ENCODE data around the gene SCML1. TPM values are rescaled to one million over a fixed set of nuclear protein-coding genes. Genes with fewer than 3 reads are reported as not detected.

SCML1 gene, protein sequence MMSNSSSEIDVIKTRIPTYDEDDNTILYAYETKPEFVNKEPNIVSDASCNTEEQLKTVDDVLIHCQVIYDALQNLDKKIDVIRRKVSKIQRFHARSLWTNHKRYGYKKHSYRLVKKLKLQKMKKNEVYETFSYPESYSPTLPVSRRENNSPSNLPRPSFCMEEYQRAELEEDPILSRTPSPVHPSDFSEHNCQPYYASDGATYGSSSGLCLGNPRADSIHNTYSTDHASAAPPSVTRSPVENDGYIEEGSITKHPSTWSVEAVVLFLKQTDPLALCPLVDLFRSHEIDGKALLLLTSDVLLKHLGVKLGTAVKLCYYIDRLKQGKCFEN
- 15.4 TPM for polyA plus RNA-seq (2013, experiment 1 of 2)
- 15.7 TPM for polyA plus RNA-seq (2013, experiment 2 of 2)

DNA sequence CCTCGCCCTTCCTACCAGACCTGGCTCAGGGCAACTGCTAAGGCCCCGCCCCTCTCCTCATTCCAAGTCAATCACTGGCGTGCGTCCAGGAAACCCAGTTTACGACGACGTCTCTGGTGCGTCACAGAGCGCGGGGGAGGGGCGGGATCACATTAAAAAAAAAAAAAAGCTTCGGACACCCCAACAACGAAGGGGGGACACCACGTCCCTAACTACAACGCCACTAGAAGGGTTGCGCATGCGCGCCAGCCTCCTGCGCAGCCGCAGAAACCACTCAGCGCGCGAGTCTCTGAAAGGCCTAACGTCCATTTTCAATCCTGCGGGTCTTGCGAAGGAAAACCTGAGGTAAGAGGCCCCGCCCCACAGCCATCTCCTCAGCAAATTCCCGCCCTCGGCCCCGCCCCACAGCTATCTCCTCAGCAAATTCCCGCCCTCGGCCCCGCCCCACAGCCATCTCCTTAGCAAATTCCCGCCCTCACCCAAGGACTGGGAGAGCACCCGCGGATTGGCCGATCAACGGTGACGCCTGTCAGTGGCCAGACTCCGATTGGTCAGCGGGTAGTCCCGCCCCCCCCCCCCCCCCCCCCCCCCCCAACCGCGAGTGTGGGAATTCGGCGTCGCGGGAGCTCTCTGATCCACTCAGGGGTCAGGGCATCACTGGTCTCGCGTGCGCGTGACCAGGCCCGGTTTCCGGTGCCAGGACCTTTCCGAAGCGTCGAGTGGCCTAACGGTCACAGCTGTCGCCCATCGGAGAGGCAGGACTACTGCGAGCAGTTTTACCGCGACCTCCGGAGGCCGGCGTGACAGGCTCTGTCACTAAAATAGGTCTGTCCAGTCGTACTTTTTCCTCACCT lies at the start of gene SCML1:
Gene SCML1, plus strand, starts transcription at position 638 of the 854 bp plus-strand sequence. CDS start 6,694 bp downstream, outside the sequence.
- H2BK12ac ChIP-seq (ENCODE audit: low read length) = no peak within 1 kb of the TSS
- H4K91ac ChIP-seq (ENCODE audit: low read depth, low read length, poor library complexity) = no peak within 1 kb of the TSS
- no peak within 1 kb of the TSS for H3K4ac ChIP-seq (ENCODE audit: low read length)
- H3K9me3 ChIP-seq (replicated peaks in 1 of 2; ENCODE audit: control insufficient read depth in 2 of 2, insufficient read depth in 1 of 2, low read depth in 1 of 2, low read length in 2 of 2) = no peaks in the 10 kb centered on the region
- peaks cover 3 to 15% of the 10 kb centered on the region in 2 donors for H3K4me1 ChIP-seq (ENCODE audit: control insufficient read depth in 2 of 2, insufficient read depth in 1 of 2, low read depth in 1 of 2, low read length in 2 of 2)
- no peak within 1 kb of the TSS for H2BK5ac ChIP-seq (ENCODE audit: low read length)
- no peak within 1 kb of the TSS for H2AK5ac ChIP-seq (ENCODE audit: low read depth, low read length)
- no peak within 1 kb of the TSS for H3K23ac ChIP-seq (ENCODE audit: low read depth, low read length, poor library complexity)
- H2AFZ ChIP-seq (ENCODE audit: low read length) = peak within 1 kb of the TSS; percentile 85
- H3K27me3 ChIP-seq (ENCODE audit: control insufficient read depth in 3 of 3, insufficient read depth in 3 of 3, low read depth in 1 of 3, low read length in 3 of 3) = no peaks in the 10 kb centered on the region
- no peak within 1 kb of the TSS for H2BK15ac ChIP-seq (ENCODE audit: low read length)
- H3K14ac ChIP-seq (ENCODE audit: low read length) = no peak within 1 kb of the TSS
- peak within 1 kb of the TSS; percentile 54 for H3K4me2 ChIP-seq (ENCODE audit: insufficient read depth, low read length, poor library complexity, severe bottlenecking)
- DNase-seq (ENCODE audit: low spot score) = peak; percentile 92
- H3K4me3 ChIP-seq (ENCODE audit: low read length in 2 of 2) = peak within 1 kb of the TSS; percentile 86 to 96
- no CpG with 5 or more reads among the region's 67 CpGs for WGBS, 2 donors (ENCODE audit: extremely low coverage in 2 of 2, insufficient read length in 2 of 2, insufficient replicate concordance in 1 of 2)
- peaks cover 2% of the 10 kb centered on the region for H3K79me1 ChIP-seq (ENCODE audit: low read depth, low read length)
- peak within 1 kb of the TSS; percentile 70 for H3K9ac ChIP-seq (ENCODE audit: low read depth, low read length, poor library complexity)
- peak within 1 kb of the TSS; percentile 69 for H3K27ac ChIP-seq (replicated peaks; ENCODE audit: low read length)
- no peak within 1 kb of the TSS for H2BK120ac ChIP-seq (ENCODE audit: low read depth, low read length)
- no peak within 1 kb of the TSS for H4K8ac ChIP-seq (ENCODE audit: low read depth, low read length)
- peaks cover 0 to 5% of the 10 kb centered on the region in 2 donors for H3K36me3 ChIP-seq (replicated peaks in 1 of 2; ENCODE audit: control insufficient read depth in 2 of 2, insufficient read depth in 2 of 2, low read length in 2 of 2)
- H3K18ac ChIP-seq (ENCODE audit: low read length) = no peak within 1 kb of the TSS

DNA sequence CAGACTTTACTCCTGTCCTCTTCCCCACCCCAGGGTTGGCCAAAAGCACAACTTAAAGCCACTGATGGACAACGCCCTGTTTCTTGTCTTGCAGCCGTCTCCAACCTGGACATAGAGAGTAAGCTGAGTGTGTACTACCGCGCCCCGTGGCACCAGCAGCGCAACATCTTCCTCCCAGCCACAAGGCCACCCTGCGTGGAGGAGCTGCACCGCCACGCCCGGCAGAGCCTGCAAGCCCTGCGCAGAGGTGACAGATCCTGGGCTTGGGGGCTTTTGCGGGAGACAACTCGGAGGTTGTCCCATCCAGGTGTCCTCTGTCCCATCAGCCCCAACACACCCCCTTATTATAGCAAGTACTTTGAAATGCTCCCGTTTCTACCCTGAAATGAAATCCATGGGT lies 49.6 kb upstream of the SCML1 start:
- Histone ChIP-seq H3K27ac (replicated peaks; ENCODE audit: low read length) (no peak overlapping the region), H3K14ac (ENCODE audit: low read length) (no peak overlapping the region), H2BK5ac (ENCODE audit: low read length) (no peak overlapping the region), H4K8ac (ENCODE audit: low read depth, low read length) (no peak overlapping the region), H3K23ac (ENCODE audit: low read depth, low read length, poor library complexity) (no peak overlapping the region), H2AFZ (ENCODE audit: low read length) (no peak overlapping the region), H2BK15ac (ENCODE audit: low read length) (no peak overlapping the region), H3K4ac (ENCODE audit: low read length) (no peak overlapping the region), H3K4me2 (ENCODE audit: insufficient read depth, low read length, poor library complexity, severe bottlenecking) (no peak overlapping the region), H2AK5ac (ENCODE audit: low read depth, low read length) (no peak overlapping the region), H3K9ac (ENCODE audit: low read depth, low read length, poor library complexity) (no peak overlapping the region), H3K9me3 (replicated peaks in 1 of 2; ENCODE audit: control insufficient read depth in 2 of 2, insufficient read depth in 1 of 2, low read depth in 1 of 2, low read length in 2 of 2) (no peaks in the 10 kb centered on the region), H3K36me3 (replicated peaks in 1 of 2; ENCODE audit: control insufficient read depth in 2 of 2, insufficient read depth in 2 of 2, low read length in 2 of 2) (no peaks in the 10 kb centered on the region), H3K27me3 (ENCODE audit: control insufficient read depth in 3 of 3, insufficient read depth in 3 of 3, low read depth in 1 of 3, low read length in 3 of 3) (peaks cover 0 to 4% (median 0%) of the 10 kb centered on the region in 3 experiments), H3K79me1 (ENCODE audit: low read depth, low read length) (peaks cover 2% of the 10 kb centered on the region), H2BK120ac (ENCODE audit: low read depth, low read length) (no peak overlapping the region), H4K91ac (ENCODE audit: low read depth, low read length, poor library complexity) (no peak overlapping the region), H3K18ac (ENCODE audit: low read length) (no peak overlapping the region), H3K4me1 (ENCODE audit: control insufficient read depth in 2 of 2, insufficient read depth in 1 of 2, low read depth in 1 of 2, low read length in 2 of 2) (peaks cover 0 to 2% of the 10 kb centered on the region in 2 donors), H3K4me3 (ENCODE audit: low read length in 2 of 2) (no peak overlapping the region), H2BK12ac (ENCODE audit: low read length) (no peak overlapping the region)
- WGBS, 2 donors (ENCODE audit: extremely low coverage in 2 of 2, insufficient read length in 2 of 2, insufficient replicate concordance in 1 of 2) = no CpG with 5 or more reads among the region's 14 CpGs
- no peak for DNase-seq (ENCODE audit: low spot score)

DNA sequence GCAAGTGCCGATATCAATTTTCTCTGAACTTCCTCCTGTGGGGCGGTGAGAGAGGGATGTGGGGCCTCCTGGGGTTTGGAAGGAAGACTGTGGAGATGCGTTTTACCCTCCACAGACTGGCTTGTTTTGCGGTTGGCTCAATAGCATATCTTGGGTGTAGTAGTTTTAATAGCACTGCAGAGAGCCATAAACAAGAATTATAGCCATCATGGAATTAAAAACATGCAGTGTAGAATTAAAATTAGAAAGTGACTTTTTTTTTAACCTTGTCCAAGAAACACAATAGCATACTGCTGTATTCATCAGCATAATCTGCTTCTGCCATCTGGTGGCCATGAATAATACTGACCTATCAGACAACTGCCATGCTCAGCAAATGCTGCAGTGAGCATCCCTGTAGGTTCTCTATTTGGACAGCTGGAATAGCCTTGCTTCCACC lies 47.3 kb upstream of the SCML1 start:
- H2BK5ac ChIP-seq (ENCODE audit: low read length) = no peak overlapping the region
- H3K79me1 ChIP-seq (ENCODE audit: low read depth, low read length) = peaks cover 2% of the 10 kb centered on the region
- H3K14ac ChIP-seq (ENCODE audit: low read length) = no peak overlapping the region
- peaks cover 2% of the 10 kb centered on the region in 2 donors for H3K4me1 ChIP-seq (ENCODE audit: control insufficient read depth in 2 of 2, insufficient read depth in 1 of 2, low read depth in 1 of 2, low read length in 2 of 2)
- H3K27me3 ChIP-seq (ENCODE audit: control insufficient read depth in 3 of 3, insufficient read depth in 3 of 3, low read depth in 1 of 3, low read length in 3 of 3) = no peaks in the 10 kb centered on the region
- no peak overlapping the region for H3K18ac ChIP-seq (ENCODE audit: low read length)
- no peak overlapping the region for H3K27ac ChIP-seq (replicated peaks; ENCODE audit: low read length)
- no peak overlapping the region for H3K4me2 ChIP-seq (ENCODE audit: insufficient read depth, low read length, poor library complexity, severe bottlenecking)
- H2BK120ac ChIP-seq (ENCODE audit: low read depth, low read length) = no peak overlapping the region
- H2BK12ac ChIP-seq (ENCODE audit: low read length) = no peak overlapping the region
- H4K91ac ChIP-seq (ENCODE audit: low read depth, low read length, poor library complexity) = no peak overlapping the region
- H3K9me3 ChIP-seq (replicated peaks in 1 of 2; ENCODE audit: control insufficient read depth in 2 of 2, insufficient read depth in 1 of 2, low read depth in 1 of 2, low read length in 2 of 2) = no peaks in the 10 kb centered on the region
- no peak overlapping the region for H3K4ac ChIP-seq (ENCODE audit: low read length)
- H2AFZ ChIP-seq (ENCODE audit: low read length) = no peak overlapping the region
- no peak overlapping the region for H3K4me3 ChIP-seq (ENCODE audit: low read length in 2 of 2)
- H4K8ac ChIP-seq (ENCODE audit: low read depth, low read length) = no peak overlapping the region
- peak; percentile 40 for DNase-seq (ENCODE audit: low spot score)
- H3K36me3 ChIP-seq (replicated peaks in 1 of 2; ENCODE audit: control insufficient read depth in 2 of 2, insufficient read depth in 2 of 2, low read length in 2 of 2) = no peaks in the 10 kb centered on the region
- H3K23ac ChIP-seq (ENCODE audit: low read depth, low read length, poor library complexity) = no peak overlapping the region
- H2AK5ac ChIP-seq (ENCODE audit: low read depth, low read length) = no peak overlapping the region
- no peak overlapping the region for H2BK15ac ChIP-seq (ENCODE audit: low read length)
- H3K9ac ChIP-seq (ENCODE audit: low read depth, low read length, poor library complexity) = no peak overlapping the region
- WGBS, 2 donors (ENCODE audit: extremely low coverage in 2 of 2, insufficient read length in 2 of 2, insufficient replicate concordance in 1 of 2) = no CpG with 5 or more reads among the region's 4 CpGs
